Spinal cord (tissue), 10 donors: ENCODE measurements around the gene PCSK9. TPM values are rescaled to one million over a fixed set of nuclear protein-coding genes. Genes with fewer than 3 reads are reported as not detected.

Experiments used
- DNase-seq, 6 donors: peaks; one replicate each; pipeline versions ENCODE4 v3.0.0 to v3.0.0-alpha.2; 2013 to 2015; ENCODE audit warnings: low spot score in 6 of 6, low read depth in 4 of 6
- H3K27ac ChIP-seq: one replicate; pipeline ENCODE4 v1.5.1; 2013; ENCODE audit warnings: low read depth, low read length, control low read depth
- H3K27me3 ChIP-seq: one replicate; pipeline ENCODE4 v1.6.1; 2013; ENCODE audit warnings: low read length; ENCODE audit not compliant: control insufficient read depth, insufficient read depth
- H3K36me3 ChIP-seq: one replicate; pipeline ENCODE4 v1.6.1; 2013; ENCODE audit warnings: low read length; ENCODE audit not compliant: control insufficient read depth, insufficient read depth
- H3K4me1 ChIP-seq: one replicate; pipeline ENCODE4 v1.6.1; 2013; ENCODE audit warnings: low read length; ENCODE audit not compliant: control insufficient read depth, insufficient read depth
- H3K4me3 ChIP-seq: one replicate; pipeline ENCODE4 v1.5.1; 2013; ENCODE audit warnings: low read depth, low read length, control low read depth
- H3K9me3 ChIP-seq: one replicate; pipeline ENCODE4 v1.6.1; 2013; ENCODE audit warnings: low read length; ENCODE audit not compliant: control insufficient read depth, insufficient read depth
- WGBS: methylation state at CpG from one replicate; pipeline ENCODE4 v1.1.5; 2013; ENCODE audit warnings: missing lambda C conversion rate; ENCODE audit not compliant: insufficient coverage; 5-methylcytosine and 5-hydroxymethylcytosine counted together
- long read RNA-seq, 4 donors: transcript quantifications; one replicate each; lab custom pipeline, GENCODE V29; 2026
- polyA plus RNA-seq, 2 donors: library from polyadenylated mRNA; unstranded; fragments of 120-200 nt; gene quantifications; one replicate each; pipeline ENCODE4 v1.2.1, GENCODE V29; 2013; ENCODE audit not compliant: insufficient read length in 2 of 2
- total RNA-seq, 2 donors: library from RNA; depleted of rRNA in 1 of 2; stranded (reverse); fragments of 120-200 nt in 1 of 2; fragments of >200 nt in 1 of 2; gene quantifications; one replicate each; pipeline versions ENCODE4 v1.2.3 to v1.2.4, GENCODE V29; 2013 to 2014
- donor health status: healthy.

PCSK9 gene
- total RNA-seq (1 to 10 TPM; 1.5 to 3.2 TPM), polyA plus RNA-seq (1 to 10 TPM; 1.1 to 1.3 TPM)
- long read RNA-seq, donor 1, result 0 reads
- long read RNA-seq, donor 2, result 0 reads
- long read RNA-seq, donor 3, result 0 reads
- long read RNA-seq, donor 4, result 0 reads

DNA sequence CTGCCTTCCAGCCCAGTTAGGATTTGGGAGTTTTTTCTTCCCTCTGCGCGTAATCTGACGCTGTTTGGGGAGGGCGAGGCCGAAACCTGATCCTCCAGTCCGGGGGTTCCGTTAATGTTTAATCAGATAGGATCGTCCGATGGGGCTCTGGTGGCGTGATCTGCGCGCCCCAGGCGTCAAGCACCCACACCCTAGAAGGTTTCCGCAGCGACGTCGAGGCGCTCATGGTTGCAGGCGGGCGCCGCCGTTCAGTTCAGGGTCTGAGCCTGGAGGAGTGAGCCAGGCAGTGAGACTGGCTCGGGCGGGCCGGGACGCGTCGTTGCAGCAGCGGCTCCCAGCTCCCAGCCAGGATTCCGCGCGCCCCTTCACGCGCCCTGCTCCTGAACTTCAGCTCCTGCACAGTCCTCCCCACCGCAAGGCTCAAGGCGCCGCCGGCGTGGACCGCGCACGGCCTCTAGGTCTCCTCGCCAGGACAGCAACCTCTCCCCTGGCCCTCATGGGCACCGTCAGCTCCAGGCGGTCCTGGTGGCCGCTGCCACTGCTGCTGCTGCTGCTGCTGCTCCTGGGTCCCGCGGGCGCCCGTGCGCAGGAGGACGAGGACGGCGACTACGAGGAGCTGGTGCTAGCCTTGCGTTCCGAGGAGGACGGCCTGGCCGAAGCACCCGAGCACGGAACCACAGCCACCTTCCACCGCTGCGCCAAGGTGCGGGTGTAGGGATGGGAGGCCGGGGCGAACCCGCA, at the start of gene PCSK9:
Gene PCSK9, plus strand, starts transcription at position 207 of the 741 bp plus-strand sequence. Its CDS starts 290 bp downstream, at position 497.
- Histone ChIP-seq H3K27me3 (peaks cover 44% of the 10 kb centered on the region), H3K4me3 (peak within 1 kb of the TSS; percentile 16), H3K9me3 (no peaks in the 10 kb centered on the region), H3K36me3 (no peaks in the 10 kb centered on the region), H3K27ac (no peak within 1 kb of the TSS), H3K4me1 (peaks cover 19% of the 10 kb centered on the region)
- peak in 2 of 6 donors; percentile 62 to 63 for DNase-seq
- WGBS, result 1% methylated on average over 63 of the region's 67 CpGs

DNA sequence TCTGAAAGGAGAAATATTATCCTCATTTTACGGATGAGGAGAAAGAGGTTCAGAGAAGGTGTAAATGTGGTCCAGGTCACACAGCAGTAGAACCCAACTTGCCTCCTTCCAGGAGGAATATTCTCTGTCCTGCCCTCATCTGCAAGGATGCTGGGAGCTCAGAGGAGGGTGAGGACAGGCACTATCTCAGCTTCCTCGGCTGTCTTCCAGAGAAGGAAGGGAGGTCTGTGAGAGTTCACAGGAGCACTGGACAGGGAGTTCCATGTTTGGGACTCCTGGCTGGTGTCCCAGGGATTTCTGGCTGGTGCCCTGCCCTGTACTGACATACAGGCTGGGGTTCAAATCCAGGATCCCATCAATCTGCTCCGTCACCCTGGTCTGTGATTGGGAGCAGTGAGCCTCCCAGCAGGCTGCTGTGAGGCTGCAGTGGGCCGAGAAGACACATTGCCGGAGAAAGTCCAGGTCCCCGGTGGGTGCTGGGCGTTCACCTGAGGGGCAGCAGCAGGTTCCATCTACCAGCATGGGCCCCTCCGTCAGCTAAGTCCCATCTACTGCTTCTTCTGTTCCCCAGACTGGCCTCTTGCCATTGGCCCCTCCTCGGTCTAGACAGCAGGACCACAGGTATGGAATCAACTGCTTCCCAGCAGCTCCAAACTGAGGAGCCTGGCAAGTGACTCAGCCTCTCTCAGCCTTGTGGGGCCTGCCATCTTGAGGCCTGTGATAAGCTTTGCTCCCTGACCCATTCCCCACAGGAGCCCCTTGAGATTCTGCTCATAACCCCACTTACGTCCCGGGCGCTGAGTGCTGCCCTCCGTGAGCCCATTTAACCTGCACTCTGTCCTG, 49.2 kb upstream of the PCSK9 start:
- peaks cover 4% of the 10 kb centered on the region for H3K4me1 ChIP-seq
- H3K4me3 ChIP-seq, result no peak overlapping the region
- peaks cover 8% of the 10 kb centered on the region for H3K27me3 ChIP-seq
- no peak for DNase-seq
- WGBS, result 90% methylated on average over 11 of the region's 13 CpGs
- no peaks in the 10 kb centered on the region for H3K9me3 ChIP-seq
- no peak overlapping the region for H3K27ac ChIP-seq
- H3K36me3 ChIP-seq, result no peaks in the 10 kb centered on the region

DNA sequence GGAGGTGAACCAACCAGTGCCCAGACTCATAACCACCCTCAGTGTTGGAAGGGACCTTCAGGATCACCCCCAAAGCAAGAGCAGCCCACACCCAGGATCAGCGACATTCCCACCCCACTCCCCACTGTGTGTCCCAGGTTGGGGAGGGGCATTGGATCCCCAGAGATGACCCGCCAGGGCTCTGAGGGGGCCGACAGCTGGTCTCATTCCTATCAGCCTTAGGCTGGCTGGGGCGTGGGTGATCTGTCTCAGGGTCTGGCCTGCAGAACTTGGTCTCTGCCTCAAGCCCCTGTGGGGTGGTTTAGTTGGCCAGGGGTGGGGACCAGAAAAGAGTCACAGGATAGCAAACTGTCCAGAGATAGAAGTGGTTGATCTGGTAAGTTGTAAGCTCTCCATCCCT, 48.4 kb upstream of the PCSK9 start:
- H3K27ac ChIP-seq, result no peak overlapping the region
- WGBS, result 87% methylated on average over 3 of the region's 4 CpGs
- H3K36me3 ChIP-seq, result no peaks in the 10 kb centered on the region
- DNase-seq, result no peak
- H3K4me1 ChIP-seq, result peaks cover 4% of the 10 kb centered on the region
- H3K9me3 ChIP-seq, result no peaks in the 10 kb centered on the region
- no peak overlapping the region for H3K4me3 ChIP-seq
- H3K27me3 ChIP-seq, result peaks cover 16% of the 10 kb centered on the region

DNA sequence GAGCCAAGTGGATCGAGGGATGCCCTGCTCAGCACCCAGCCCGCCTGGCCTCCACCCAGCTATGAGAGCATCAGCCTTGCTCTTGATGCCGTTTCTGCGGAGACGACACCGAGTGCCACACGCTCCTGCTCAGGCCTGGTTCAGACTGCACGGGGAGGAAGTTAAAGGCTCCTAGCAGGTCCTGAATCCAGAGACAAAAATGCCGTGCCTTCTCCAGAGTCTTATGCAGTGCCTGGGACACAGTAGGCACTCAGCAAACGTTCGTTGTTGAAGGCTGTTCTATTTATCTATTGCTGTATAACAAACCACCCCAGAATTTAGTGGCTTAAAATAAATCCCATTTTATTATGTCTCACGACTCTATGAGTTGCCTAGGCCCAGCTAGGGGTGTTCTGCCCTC, 47.4 kb upstream of the PCSK9 start:
- Histone ChIP-seq H3K4me1 (peaks cover 13% of the 10 kb centered on the region), H3K4me3 (no peak overlapping the region), H3K27ac (no peak overlapping the region), H3K9me3 (no peaks in the 10 kb centered on the region), H3K27me3 (peaks cover 26% of the 10 kb centered on the region), H3K36me3 (no peaks in the 10 kb centered on the region)
- DNase-seq, result no peak
- 58% methylated on average over 7 of the region's 12 CpGs for WGBS

- Histone ChIP-seq H3K27ac (no peak overlapping the region), H3K4me1 (peaks cover 12% of the 10 kb centered on the region), H3K27me3 (peaks cover 37% of the 10 kb centered on the region), H3K9me3 (no peaks in the 10 kb centered on the region), H3K4me3 (no peak overlapping the region), H3K36me3 (no peaks in the 10 kb centered on the region)
- 92% methylated on average over 4 of the region's 6 CpGs for WGBS
- DNase-seq, result no peak
Observed at GRCh38 chr1:54993140-54993539, 46.2 kb upstream of the PCSK9 start.

- H3K4me1 ChIP-seq, result peaks cover 11% of the 10 kb centered on the region
- H3K9me3 ChIP-seq, result no peaks in the 10 kb centered on the region
- H3K36me3 ChIP-seq, result no peaks in the 10 kb centered on the region
- DNase-seq, result no peak
- no peak overlapping the region for H3K27ac ChIP-seq
- H3K4me3 ChIP-seq, result no peak overlapping the region
- 44% methylated on average over 6 of the region's 6 CpGs for whole genome bisulfite sequencing
- H3K27me3 ChIP-seq, result peaks cover 46% of the 10 kb centered on the region
Observed at GRCh38 chr1:54994355-54994990, 44.9 kb upstream of the PCSK9 start.

GRCh38 chr1:54995013-54995760, 44.2 kb upstream of the PCSK9 start:
- no peaks in the 10 kb centered on the region for H3K9me3 ChIP-seq
- peaks cover 46% of the 10 kb centered on the region for H3K27me3 ChIP-seq
- WGBS, result 67% methylated on average over 11 of the region's 12 CpGs
- peaks cover 11% of the 10 kb centered on the region for H3K4me1 ChIP-seq
- no peaks in the 10 kb centered on the region for H3K36me3 ChIP-seq
- no peak for DNase-seq
- H3K27ac ChIP-seq, result no peak overlapping the region
- no peak overlapping the region for H3K4me3 ChIP-seq

DNA sequence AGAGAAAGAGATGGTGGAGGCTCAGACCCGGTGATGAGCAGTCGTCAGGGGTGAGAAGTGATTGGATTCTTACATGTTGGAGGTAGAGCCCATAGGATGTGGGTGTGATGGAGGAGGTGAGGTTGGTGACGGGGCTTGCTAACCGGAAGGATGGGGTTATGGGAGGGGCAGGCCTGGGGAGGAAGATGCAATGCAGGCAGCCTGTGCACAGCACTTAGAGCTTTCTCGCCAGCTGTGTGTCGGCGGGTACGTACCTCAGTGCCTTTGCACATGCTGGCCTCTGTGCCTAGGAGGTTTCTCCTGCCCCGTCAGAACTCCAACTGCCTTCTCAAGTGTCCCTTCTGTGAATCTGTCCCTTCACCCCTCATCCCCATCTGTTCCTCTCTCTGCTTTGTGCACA, 43.5 kb upstream of the PCSK9 start:
- WGBS, result 86% methylated on average over 9 of the region's 9 CpGs
- H3K4me1 ChIP-seq, result peaks cover 11% of the 10 kb centered on the region
- no peaks in the 10 kb centered on the region for H3K9me3 ChIP-seq
- H3K27ac ChIP-seq, result no peak overlapping the region
- no peak for DNase-seq
- H3K4me3 ChIP-seq, result no peak overlapping the region
- peaks cover 52% of the 10 kb centered on the region for H3K27me3 ChIP-seq
- H3K36me3 ChIP-seq, result no peaks in the 10 kb centered on the region

- Histone ChIP-seq H3K9me3 (no peaks in the 10 kb centered on the region), H3K36me3 (no peaks in the 10 kb centered on the region), H3K4me1 (peaks cover 11% of the 10 kb centered on the region), H3K4me3 (no peak overlapping the region), H3K27me3 (peaks cover 52% of the 10 kb centered on the region), H3K27ac (no peak overlapping the region)
- 7% methylated on average over 6 of the region's 23 CpGs for WGBS
- peak in 4 of 6 donors; percentile 21 to 66 (median 36) for DNase-seq
Observed at GRCh38 chr1:54996359-54996868, 42.9 kb upstream of the PCSK9 start.
